ENCODE results near the gene ANKRD2. TPM values are rescaled to one million over a fixed set of nuclear protein-coding genes. Genes with fewer than 3 reads are reported as not detected.
A peak's percentile ranks its signal among the peaks of the same experiment; 100 is the strongest.
"Not testable (repeated sequence)": the region's sequence is repeated elsewhere in the genome, so short reads cannot be mapped to it uniquely, and the experiment has no call there.

Gene ANKRD2
- not detected for polyA plus RNA-seq (2012; ENCODE audit: low read depth, missing spikeins)

GRCh38 chr10:97572214-97572989 lies at the start of gene ANKRD2:
Gene ANKRD2 (plus strand): TSS chr10:97572779. CDS start chr10:97572789, 10 bp downstream.
- FAIRE-seq (peak; percentile 80), DNase-seq (ENCODE audit: insufficient read length, low spot score) (peak; percentile 79)

GRCh38 chr10:97522937-97523336 lies 49.6 kb upstream of the ANKRD2 start:
- DNase-seq (ENCODE audit: insufficient read length, low spot score), result no peak
- TF ChIP-seq TAF1 (IDR thresholded peaks at IDR 0.05; ENCODE audit: low read depth, low read length), result no peak
- TF ChIP-seq SPI1 (IDR thresholded peaks at IDR 0.05; ENCODE audit: low read depth, low read length), result no peak
- no peak for TF ChIP-seq POU2F2 (IDR thresholded peaks at IDR 0.05; ENCODE audit: low read depth, low read length)
- TF ChIP-seq POLR2A (IDR thresholded peaks at IDR 0.05; ENCODE audit: low read depth, low read length), result no peak
- TF ChIP-seq POLR2AphosphoS5 (IDR thresholded peaks at IDR 0.05; ENCODE audit: low read depth, low read length), result no peak
- no peak for TF ChIP-seq PAX5 (IDR thresholded peaks at IDR 0.05; ENCODE audit: insufficient read depth, low read length, severe bottlenecking)
- no peak for FAIRE-seq

More at GRCh38 chr10:97572214-97572989, at the start of gene ANKRD2:
- TF ChIP-seq TAF1 (IDR thresholded peaks at IDR 0.05; ENCODE audit: low read depth, low read length) (no peak), SPI1 (IDR thresholded peaks at IDR 0.05; ENCODE audit: low read depth, low read length) (peak; percentile 82), PAX5 (IDR thresholded peaks at IDR 0.05; ENCODE audit: insufficient read depth, low read length, severe bottlenecking) (no peak), POLR2AphosphoS5 (IDR thresholded peaks at IDR 0.05; ENCODE audit: low read depth, low read length) (no peak), POLR2A (IDR thresholded peaks at IDR 0.05; ENCODE audit: low read depth, low read length) (no peak), POU2F2 (IDR thresholded peaks at IDR 0.05; ENCODE audit: low read depth, low read length) (no peak)

- no peak for TF ChIP-seq POLR2A (IDR thresholded peaks at IDR 0.05; ENCODE audit: low read depth, low read length)
- no peak for TF ChIP-seq POLR2AphosphoS5 (IDR thresholded peaks at IDR 0.05; ENCODE audit: low read depth, low read length)
- no peak for TF ChIP-seq SPI1 (IDR thresholded peaks at IDR 0.05; ENCODE audit: low read depth, low read length)
- TF ChIP-seq POU2F2 (IDR thresholded peaks at IDR 0.05; ENCODE audit: low read depth, low read length), result no peak
- no peak for TF ChIP-seq TAF1 (IDR thresholded peaks at IDR 0.05; ENCODE audit: low read depth, low read length)
- TF ChIP-seq PAX5 (IDR thresholded peaks at IDR 0.05; ENCODE audit: insufficient read depth, low read length, severe bottlenecking), result no peak
- no peak for DNase-seq (ENCODE audit: insufficient read length, low spot score)
- FAIRE-seq, result no peak
Observed at GRCh38 chr10:97525086-97525485, 47.5 kb upstream of the ANKRD2 start.

GRCh38 chr10:97525683-97526110 lies 46.9 kb upstream of the ANKRD2 start:
- DNase-seq (ENCODE audit: insufficient read length, low spot score) (no peak), FAIRE-seq (no peak)
- no peak for TF ChIP-seq SPI1 (IDR thresholded peaks at IDR 0.05; ENCODE audit: low read depth, low read length)

GRCh38 chr10:97528876-97529275 lies 43.7 kb upstream of the ANKRD2 start:
- not testable (repeated sequence) for FAIRE-seq; DNase-seq (ENCODE audit: insufficient read length, low spot score)

GRCh38 chr10:97529685-97530465 lies 42.7 kb upstream of the ANKRD2 start:
- FAIRE-seq, result no peak
- TF ChIP-seq SPI1 (IDR thresholded peaks at IDR 0.05; ENCODE audit: low read depth, low read length), result no peak
- TF ChIP-seq POLR2AphosphoS5 (IDR thresholded peaks at IDR 0.05; ENCODE audit: low read depth, low read length), result no peak
- no peak for TF ChIP-seq POLR2A (IDR thresholded peaks at IDR 0.05; ENCODE audit: low read depth, low read length)
- no peak for TF ChIP-seq POU2F2 (IDR thresholded peaks at IDR 0.05; ENCODE audit: low read depth, low read length)
- no peak for TF ChIP-seq PAX5 (IDR thresholded peaks at IDR 0.05; ENCODE audit: insufficient read depth, low read length, severe bottlenecking)

GRCh38 chr10:97531401-97531986 lies 41.1 kb upstream of the ANKRD2 start:
- TF ChIP-seq POU2F2 (IDR thresholded peaks at IDR 0.05; ENCODE audit: low read depth, low read length), result no peak
- TF ChIP-seq TAF1 (IDR thresholded peaks at IDR 0.05; ENCODE audit: low read depth, low read length), result no peak
- TF ChIP-seq POLR2AphosphoS5 (IDR thresholded peaks at IDR 0.05; ENCODE audit: low read depth, low read length), result no peak
- TF ChIP-seq SPI1 (IDR thresholded peaks at IDR 0.05; ENCODE audit: low read depth, low read length), result no peak
- no peak for TF ChIP-seq PAX5 (IDR thresholded peaks at IDR 0.05; ENCODE audit: insufficient read depth, low read length, severe bottlenecking)
- TF ChIP-seq POLR2A (IDR thresholded peaks at IDR 0.05; ENCODE audit: low read depth, low read length), result no peak
- DNase-seq (ENCODE audit: insufficient read length, low spot score) (no peak), FAIRE-seq (no peak)

More at GRCh38 chr10:97529685-97530465, 42.7 kb upstream of the ANKRD2 start:
- no peak for DNase-seq (ENCODE audit: insufficient read length, low spot score)

GRCh38 chr10:97532935-97533671 lies 39.5 kb upstream of the ANKRD2 start:
- TF ChIP-seq POLR2A (IDR thresholded peaks at IDR 0.05; ENCODE audit: low read depth, low read length) (no peak), POU2F2 (IDR thresholded peaks at IDR 0.05; ENCODE audit: low read depth, low read length) (no peak), POLR2AphosphoS5 (IDR thresholded peaks at IDR 0.05; ENCODE audit: low read depth, low read length) (no peak), SPI1 (IDR thresholded peaks at IDR 0.05; ENCODE audit: low read depth, low read length) (no peak), PAX5 (IDR thresholded peaks at IDR 0.05; ENCODE audit: insufficient read depth, low read length, severe bottlenecking) (no peak), TAF1 (IDR thresholded peaks at IDR 0.05; ENCODE audit: low read depth, low read length) (no peak)
- no peak for DNase-seq (ENCODE audit: insufficient read length, low spot score)
- no peak for FAIRE-seq

- FAIRE-seq (no peak), DNase-seq (ENCODE audit: insufficient read length, low spot score) (no peak)
- TF ChIP-seq PAX5 (IDR thresholded peaks at IDR 0.05; ENCODE audit: insufficient read depth, low read length, severe bottlenecking), result no peak
- TF ChIP-seq POLR2AphosphoS5 (IDR thresholded peaks at IDR 0.05; ENCODE audit: low read depth, low read length), result no peak
- TF ChIP-seq POU2F2 (IDR thresholded peaks at IDR 0.05; ENCODE audit: low read depth, low read length), result no peak
- no peak for TF ChIP-seq TAF1 (IDR thresholded peaks at IDR 0.05; ENCODE audit: low read depth, low read length)
- no peak for TF ChIP-seq SPI1 (IDR thresholded peaks at IDR 0.05; ENCODE audit: low read depth, low read length)
- no peak for TF ChIP-seq POLR2A (IDR thresholded peaks at IDR 0.05; ENCODE audit: low read depth, low read length)
Observed at GRCh38 chr10:97533888-97534287, 38.7 kb upstream of the ANKRD2 start.
